ENCODE data around the gene CMKLR1.

DNA sequence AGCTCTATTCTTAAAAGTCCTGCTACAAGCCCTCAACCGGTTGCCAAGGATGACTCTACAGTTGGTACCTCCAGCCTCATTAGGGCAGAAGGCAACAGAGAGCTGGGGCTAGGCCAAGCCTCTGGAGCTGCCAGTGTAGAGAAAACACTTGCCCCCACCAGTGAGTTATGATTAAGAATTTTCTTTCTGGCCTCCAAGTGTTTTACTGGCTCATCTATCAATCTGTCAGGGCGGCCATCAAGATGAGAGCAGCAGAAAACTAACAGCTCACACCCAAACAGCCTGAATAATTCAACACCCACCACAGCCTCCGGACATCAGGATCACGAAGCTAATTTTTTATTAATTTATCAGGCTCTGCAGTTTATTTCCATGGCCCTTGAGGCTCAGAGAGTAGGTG lies 40.7 kb upstream of the CMKLR1 start:
- TF ChIP-seq, protein P1, sequence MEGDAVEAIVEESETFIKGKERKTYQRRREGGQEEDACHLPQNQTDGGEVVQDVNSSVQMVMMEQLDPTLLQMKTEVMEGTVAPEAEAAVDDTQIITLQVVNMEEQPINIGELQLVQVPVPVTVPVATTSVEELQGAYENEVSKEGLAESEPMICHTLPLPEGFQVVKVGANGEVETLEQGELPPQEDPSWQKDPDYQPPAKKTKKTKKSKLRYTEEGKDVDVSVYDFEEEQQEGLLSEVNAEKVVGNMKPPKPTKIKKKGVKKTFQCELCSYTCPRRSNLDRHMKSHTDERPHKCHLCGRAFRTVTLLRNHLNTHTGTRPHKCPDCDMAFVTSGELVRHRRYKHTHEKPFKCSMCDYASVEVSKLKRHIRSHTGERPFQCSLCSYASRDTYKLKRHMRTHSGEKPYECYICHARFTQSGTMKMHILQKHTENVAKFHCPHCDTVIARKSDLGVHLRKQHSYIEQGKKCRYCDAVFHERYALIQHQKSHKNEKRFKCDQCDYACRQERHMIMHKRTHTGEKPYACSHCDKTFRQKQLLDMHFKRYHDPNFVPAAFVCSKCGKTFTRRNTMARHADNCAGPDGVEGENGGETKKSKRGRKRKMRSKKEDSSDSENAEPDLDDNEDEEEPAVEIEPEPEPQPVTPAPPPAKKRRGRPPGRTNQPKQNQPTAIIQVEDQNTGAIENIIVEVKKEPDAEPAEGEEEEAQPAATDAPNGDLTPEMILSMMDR (IDR thresholded peaks at IDR 0.05; ENCODE audit: low read length) = no peak
- TF ChIP-seq EZH2 (IDR thresholded peaks at IDR 0.05; ENCODE audit: borderline replicate concordance, low read length) = no peak
